ENCODE data around the gene C2orf78.

The C2orf78 gene

DNA sequence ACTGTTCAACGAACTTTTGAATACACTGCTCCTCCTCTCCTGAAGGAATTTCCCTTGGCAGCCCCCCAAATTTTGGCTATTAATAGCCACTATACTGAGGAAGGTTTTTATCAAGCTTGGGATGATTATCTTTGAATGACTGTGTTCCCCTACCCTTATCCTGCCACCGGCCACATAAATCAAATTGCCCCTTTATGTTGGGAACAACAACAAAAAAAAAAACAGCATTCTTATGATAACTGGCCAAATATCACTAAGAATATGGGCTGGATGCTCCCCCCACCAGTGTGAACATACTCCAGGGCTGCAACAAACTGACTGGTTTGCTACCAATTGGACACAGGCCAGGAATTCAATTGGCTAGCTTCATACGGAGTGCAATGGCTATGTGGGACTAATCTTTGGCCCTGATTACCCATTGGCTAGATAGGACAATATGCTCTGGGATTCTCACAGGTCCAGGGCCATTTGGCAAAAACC lies 24.7 kb upstream of the C2orf78 start:
- no peak overlapping the region for H3K9ac ChIP-seq (ENCODE audit: low read length)
- no peak for TF ChIP-seq EZH2phosphoT487 (IDR thresholded peaks at IDR 0.05; ENCODE audit: low read depth)
- TF ChIP-seq, protein P1, sequence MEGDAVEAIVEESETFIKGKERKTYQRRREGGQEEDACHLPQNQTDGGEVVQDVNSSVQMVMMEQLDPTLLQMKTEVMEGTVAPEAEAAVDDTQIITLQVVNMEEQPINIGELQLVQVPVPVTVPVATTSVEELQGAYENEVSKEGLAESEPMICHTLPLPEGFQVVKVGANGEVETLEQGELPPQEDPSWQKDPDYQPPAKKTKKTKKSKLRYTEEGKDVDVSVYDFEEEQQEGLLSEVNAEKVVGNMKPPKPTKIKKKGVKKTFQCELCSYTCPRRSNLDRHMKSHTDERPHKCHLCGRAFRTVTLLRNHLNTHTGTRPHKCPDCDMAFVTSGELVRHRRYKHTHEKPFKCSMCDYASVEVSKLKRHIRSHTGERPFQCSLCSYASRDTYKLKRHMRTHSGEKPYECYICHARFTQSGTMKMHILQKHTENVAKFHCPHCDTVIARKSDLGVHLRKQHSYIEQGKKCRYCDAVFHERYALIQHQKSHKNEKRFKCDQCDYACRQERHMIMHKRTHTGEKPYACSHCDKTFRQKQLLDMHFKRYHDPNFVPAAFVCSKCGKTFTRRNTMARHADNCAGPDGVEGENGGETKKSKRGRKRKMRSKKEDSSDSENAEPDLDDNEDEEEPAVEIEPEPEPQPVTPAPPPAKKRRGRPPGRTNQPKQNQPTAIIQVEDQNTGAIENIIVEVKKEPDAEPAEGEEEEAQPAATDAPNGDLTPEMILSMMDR (IDR thresholded peaks at IDR 0.05; ENCODE audit: low read depth, low read length): no peak
- no peaks in the 10 kb centered on the region for H3K27me3 ChIP-seq (ENCODE audit: low read depth, low read length)
- peaks cover 60% of the 10 kb centered on the region for H3K36me3 ChIP-seq (replicated peaks; ENCODE audit: low read depth, low read length)
- no peaks in the 10 kb centered on the region for H3K9me3 ChIP-seq (ENCODE audit: insufficient read depth, low read length)
- no peak overlapping the region for H3K27ac ChIP-seq (ENCODE audit: low read length)
- H3K4me3 ChIP-seq (ENCODE audit: low read length): no peak overlapping the region
- H3K4me1 ChIP-seq (ENCODE audit: low read length): no peaks in the 10 kb centered on the region
- H3K79me2 ChIP-seq (ENCODE audit: low read length): no peaks in the 10 kb centered on the region
- H2AFZ ChIP-seq (ENCODE audit: low read depth, low read length): no peak overlapping the region
- H4K20me1 ChIP-seq (ENCODE audit: insufficient read depth, low read length): no peaks in the 10 kb centered on the region
- H3K4me2 ChIP-seq (ENCODE audit: low read length): no peak overlapping the region

DNA sequence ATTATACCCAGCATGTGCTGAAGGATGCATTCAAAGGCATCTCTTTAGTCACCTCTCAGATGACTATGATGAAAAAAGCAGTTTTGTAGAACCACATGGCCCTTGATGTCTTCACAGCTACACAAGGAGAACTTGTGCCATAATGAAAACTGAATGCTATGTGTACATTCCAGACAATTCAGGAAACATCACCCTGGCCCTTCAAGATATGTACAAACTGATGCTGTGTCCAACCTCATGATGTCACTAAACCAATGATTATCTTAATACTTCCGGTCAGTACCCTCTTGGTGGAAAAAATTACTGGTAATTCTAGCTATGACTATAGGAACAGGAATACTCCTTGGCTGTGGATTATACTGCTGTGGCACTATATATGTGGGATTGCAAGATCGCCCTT lies 24.1 kb upstream of the C2orf78 start:
- H3K27ac ChIP-seq (ENCODE audit: low read length): no peak overlapping the region
- H3K27me3 ChIP-seq (ENCODE audit: low read depth, low read length): no peaks in the 10 kb centered on the region
- no peaks in the 10 kb centered on the region for H4K20me1 ChIP-seq (ENCODE audit: insufficient read depth, low read length)
- no peaks in the 10 kb centered on the region for H3K9me3 ChIP-seq (ENCODE audit: insufficient read depth, low read length)
- TF ChIP-seq, protein P1 (IDR thresholded peaks at IDR 0.05; ENCODE audit: low read depth, low read length): no peak
- H3K4me3 ChIP-seq (ENCODE audit: low read length): no peak overlapping the region
- no peak overlapping the region for H3K9ac ChIP-seq (ENCODE audit: low read length)
- H2AFZ ChIP-seq (ENCODE audit: low read depth, low read length): no peak overlapping the region
- no peak overlapping the region for H3K4me2 ChIP-seq (ENCODE audit: low read length)
- no peaks in the 10 kb centered on the region for H3K4me1 ChIP-seq (ENCODE audit: low read length)
- no peaks in the 10 kb centered on the region for H3K79me2 ChIP-seq (ENCODE audit: low read length)
- H3K36me3 ChIP-seq (replicated peaks; ENCODE audit: low read depth, low read length): peaks cover 63% of the 10 kb centered on the region

DNA sequence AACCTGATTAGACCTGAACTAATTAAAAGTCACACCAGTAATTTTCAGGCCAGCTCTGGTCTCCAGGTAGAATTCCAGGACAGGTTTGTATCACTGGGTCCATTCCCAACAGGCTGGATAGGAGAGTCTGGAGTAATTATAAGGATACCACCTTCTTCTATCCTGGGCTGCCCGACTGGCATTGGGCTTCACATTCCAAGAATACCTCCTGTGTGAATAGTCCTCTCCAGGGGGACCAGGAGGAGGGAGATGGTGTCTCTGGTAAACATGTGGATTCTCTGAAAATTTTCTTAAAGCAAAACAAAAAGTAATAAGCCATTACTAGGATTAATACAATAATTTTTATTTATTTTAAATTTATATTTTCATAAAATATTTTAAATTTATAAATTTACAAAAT lies 21.4 kb upstream of the C2orf78 start:
- no peak for TF ChIP-seq EZH2phosphoT487 (IDR thresholded peaks at IDR 0.05; ENCODE audit: low read depth)
- TF ChIP-seq, protein P1 (IDR thresholded peaks at IDR 0.05; ENCODE audit: low read depth, low read length): no peak
- no peak overlapping the region for H3K4me2 ChIP-seq (ENCODE audit: low read length)
- H3K4me3 ChIP-seq (ENCODE audit: low read length): no peak overlapping the region
- H3K9me3 ChIP-seq (ENCODE audit: insufficient read depth, low read length): no peaks in the 10 kb centered on the region
- H4K20me1 ChIP-seq (ENCODE audit: insufficient read depth, low read length): no peaks in the 10 kb centered on the region
- H3K79me2 ChIP-seq (ENCODE audit: low read length): no peaks in the 10 kb centered on the region
- no peak overlapping the region for H3K9ac ChIP-seq (ENCODE audit: low read length)
- no peak overlapping the region for H3K27ac ChIP-seq (ENCODE audit: low read length)
- no peaks in the 10 kb centered on the region for H3K27me3 ChIP-seq (ENCODE audit: low read depth, low read length)
- no peaks in the 10 kb centered on the region for H3K4me1 ChIP-seq (ENCODE audit: low read length)
- H3K36me3 ChIP-seq (replicated peaks; ENCODE audit: low read depth, low read length): peaks cover 66% of the 10 kb centered on the region
- H2AFZ ChIP-seq (ENCODE audit: low read depth, low read length): no peak overlapping the region

DNA sequence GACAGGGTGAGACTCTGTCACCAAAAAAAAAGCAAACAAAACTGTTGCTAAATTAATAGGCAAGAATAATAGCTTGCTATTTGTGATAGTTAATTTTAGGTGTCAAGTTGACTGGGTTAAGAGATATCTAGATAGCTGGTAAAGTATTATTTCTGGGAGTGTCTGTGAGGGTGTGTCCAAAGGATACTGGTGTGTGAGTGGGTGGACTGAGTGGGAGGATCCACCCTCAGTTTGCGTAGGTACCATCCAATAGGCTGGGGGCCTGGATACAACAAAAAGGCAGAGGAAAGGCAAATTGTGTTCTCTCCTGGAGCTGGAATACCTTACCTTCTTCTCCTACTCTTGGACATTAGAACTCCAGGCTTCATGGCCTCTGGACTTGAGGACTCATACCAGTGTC lies 19.0 kb upstream of the C2orf78 start:
- H3K4me1 ChIP-seq (ENCODE audit: low read length): no peaks in the 10 kb centered on the region
- H3K36me3 ChIP-seq (replicated peaks; ENCODE audit: low read depth, low read length): peaks cover 71% of the 10 kb centered on the region
- no peak overlapping the region for H3K27ac ChIP-seq (ENCODE audit: low read length)
- TF ChIP-seq, protein P1 (IDR thresholded peaks at IDR 0.05; ENCODE audit: low read depth, low read length): no peak
- TF ChIP-seq EZH2phosphoT487 (IDR thresholded peaks at IDR 0.05; ENCODE audit: low read depth): no peak
- no peak overlapping the region for H2AFZ ChIP-seq (ENCODE audit: low read depth, low read length)
- no peak overlapping the region for H3K4me3 ChIP-seq (ENCODE audit: low read length)
- no peaks in the 10 kb centered on the region for H3K79me2 ChIP-seq (ENCODE audit: low read length)
- H3K9me3 ChIP-seq (ENCODE audit: insufficient read depth, low read length): no peaks in the 10 kb centered on the region
- no peaks in the 10 kb centered on the region for H4K20me1 ChIP-seq (ENCODE audit: insufficient read depth, low read length)
- H3K4me2 ChIP-seq (ENCODE audit: low read length): no peak overlapping the region
- no peak overlapping the region for H3K9ac ChIP-seq (ENCODE audit: low read length)
- H3K27me3 ChIP-seq (ENCODE audit: low read depth, low read length): no peaks in the 10 kb centered on the region

Measured in OCI-LY3 (cell line).